Inferior parietal cortex (tissue), 1 donor: Measurements from ENCODE around the gene OXA1L.
"Not testable (repeated sequence)": the region's sequence is repeated elsewhere in the genome, so short reads cannot be mapped to it uniquely, and the experiment has no call there.

Experiments used
- DNase-seq: peaks from one replicate; pipeline ENCODE4 v3.0.0-alpha.2; 2016; ENCODE audit errors: extremely low spot score

OXA1L gene

GRCh38 chr14:22766457-22767322, at the start of gene OXA1L:
OXA1L (plus strand) TSS chr14:22766688; CDS start chr14:22766702, 14 bp downstream.
- peak; percentile 99 for DNase-seq

GRCh38 chr14:22718091-22718490, 48.4 kb upstream of the OXA1L start:
- no peak for DNase-seq

GRCh38 chr14:22721213-22721612, 45.3 kb upstream of the OXA1L start:
- no peak for DNase-seq

- DNase-seq, result no peak
These were observed 42.7 kb upstream of the OXA1L start for GRCh38 chr14:22723815-22724214.

- DNase-seq, result not testable (repeated sequence)
These were observed 41.6 kb upstream of the OXA1L start for GRCh38 chr14:22724847-22725246.

- not testable (repeated sequence) for DNase-seq
These were observed 41.1 kb upstream of the OXA1L start for GRCh38 chr14:22725374-22725773.

GRCh38 chr14:22726012-22726411, 40.5 kb upstream of the OXA1L start:
- DNase-seq, result no peak

- DNase-seq, result not testable (repeated sequence)
These were observed 34.4 kb upstream of the OXA1L start for GRCh38 chr14:22732062-22732461.

GRCh38 chr14:22733829-22734228, 32.7 kb upstream of the OXA1L start:
- no peak for DNase-seq

- no peak for DNase-seq
These were observed 31.4 kb upstream of the OXA1L start for GRCh38 chr14:22735096-22735495.

- DNase-seq, result not testable (repeated sequence)
These were observed 30.1 kb upstream of the OXA1L start for GRCh38 chr14:22736384-22736783.

- no peak for DNase-seq
These were observed 29.4 kb upstream of the OXA1L start for GRCh38 chr14:22737052-22737451.

GRCh38 chr14:22739423-22739822, 27.1 kb upstream of the OXA1L start:
- DNase-seq, result no peak

GRCh38 chr14:22740020-22740419, 26.5 kb upstream of the OXA1L start:
- DNase-seq, result no peak

- DNase-seq, result no peak
These were observed 18.7 kb upstream of the OXA1L start for GRCh38 chr14:22747769-22748168.

GRCh38 chr14:22748206-22748605, 18.3 kb upstream of the OXA1L start:
- no peak for DNase-seq

- no peak for DNase-seq
These were observed 17.8 kb upstream of the OXA1L start for GRCh38 chr14:22748631-22749068.

GRCh38 chr14:22752422-22752821, 14.1 kb upstream of the OXA1L start:
- DNase-seq, result no peak

GRCh38 chr14:22753586-22753985, 12.9 kb upstream of the OXA1L start:
- no peak for DNase-seq

GRCh38 chr14:22757972-22758650, 8.4 kb upstream of the OXA1L start:
- DNase-seq, result not testable (repeated sequence)

- DNase-seq, result no peak
These were observed 4.8 kb upstream of the OXA1L start for GRCh38 chr14:22761734-22762133.

- no peak for DNase-seq
These were observed 2.1 kb upstream of the OXA1L start for GRCh38 chr14:22764382-22764781.

GRCh38 chr14:22767323-22767589, 768 bp downstream of the OXA1L start:
- no peak for DNase-seq
